ENCODE measurements around the gene EFCAB6.

The EFCAB6 gene

GRCh38 chr22:43831561-43832392 lies 19.7 kb upstream of the EFCAB6 start:
- FAIRE-seq = no peak
- DNase-seq (ENCODE audit: extremely low spot score, insufficient read length, low read depth) = no peak

DNA sequence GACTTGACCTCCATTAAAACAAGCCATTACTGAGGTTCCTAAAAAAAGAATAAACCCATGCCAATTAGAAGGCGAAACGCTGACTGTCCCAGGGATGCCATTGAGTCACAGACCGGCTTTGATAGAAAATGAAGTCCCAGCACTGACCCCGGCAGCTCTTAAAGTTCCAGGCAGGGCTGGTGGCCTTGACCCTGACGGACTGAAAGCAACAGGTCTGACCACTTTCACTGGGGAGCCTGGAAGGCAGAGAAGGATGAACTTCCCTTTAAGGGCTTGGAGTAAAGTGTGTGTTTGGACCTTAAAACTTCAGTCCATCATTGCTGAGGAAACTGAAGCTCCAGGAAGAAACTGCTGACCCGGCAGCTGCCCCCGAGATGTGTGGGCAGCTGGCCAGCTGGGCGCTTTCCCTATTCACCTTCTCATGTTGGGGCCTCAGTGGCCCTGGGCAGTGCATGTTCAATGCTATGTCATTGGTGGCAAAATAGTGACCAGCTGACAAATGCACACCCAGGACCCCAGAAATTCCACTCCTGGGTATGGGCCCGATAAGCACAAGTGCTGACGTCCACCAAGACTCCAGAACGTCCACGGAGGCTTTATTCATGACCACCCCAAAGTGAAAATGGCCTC lies 18.9 kb upstream of the EFCAB6 start:
- FAIRE-seq (no peak), DNase-seq (ENCODE audit: extremely low spot score, insufficient read length, low read depth) (no peak)

DNA sequence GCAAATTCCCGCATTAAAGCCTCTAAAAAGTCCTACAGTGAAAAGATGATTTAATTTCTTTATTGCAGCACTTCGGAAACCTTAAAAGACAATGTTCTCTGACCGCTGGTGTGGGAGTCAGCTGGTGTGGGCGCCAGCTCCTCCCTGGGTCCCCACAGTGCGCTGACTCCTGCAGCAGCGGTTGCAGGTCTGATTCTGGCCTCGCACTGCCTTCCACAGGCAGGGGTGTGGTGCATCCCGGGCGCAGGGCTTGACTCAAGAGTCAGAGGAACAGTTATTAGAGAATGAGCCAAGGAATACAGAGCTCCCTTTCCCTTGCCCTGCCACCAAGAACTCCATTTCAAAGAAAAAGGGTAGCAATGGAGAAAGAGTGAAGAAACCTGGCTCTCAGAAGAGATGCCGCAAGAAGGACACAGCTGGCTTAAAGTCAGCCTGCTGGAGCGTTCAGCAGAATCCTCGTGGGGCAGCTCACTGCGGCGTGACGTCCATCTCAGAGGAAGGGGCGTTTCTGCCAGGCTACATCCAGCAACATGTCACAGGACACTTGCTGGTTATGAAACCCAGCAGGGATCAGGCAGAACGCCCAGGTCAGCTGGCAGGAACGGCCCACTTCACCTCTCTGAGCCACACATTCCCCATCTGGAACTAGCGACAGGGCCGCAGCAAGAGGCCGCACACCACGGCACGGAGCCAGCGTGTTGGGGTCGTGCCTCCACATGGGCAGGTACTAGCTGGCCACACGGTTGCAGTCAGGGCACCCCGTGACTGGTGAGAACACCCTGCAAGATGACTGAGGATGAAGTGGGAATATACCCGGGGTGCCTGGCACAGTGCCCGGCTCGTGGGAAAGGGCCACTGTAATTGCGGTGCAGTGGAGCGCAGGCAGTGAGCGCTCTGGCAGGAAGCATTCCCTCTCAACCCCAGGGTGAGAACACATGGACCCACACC lies 18.1 kb upstream of the EFCAB6 start:
- FAIRE-seq = no peak
- DNase-seq (ENCODE audit: extremely low spot score, insufficient read length, low read depth) = no peak

DNA sequence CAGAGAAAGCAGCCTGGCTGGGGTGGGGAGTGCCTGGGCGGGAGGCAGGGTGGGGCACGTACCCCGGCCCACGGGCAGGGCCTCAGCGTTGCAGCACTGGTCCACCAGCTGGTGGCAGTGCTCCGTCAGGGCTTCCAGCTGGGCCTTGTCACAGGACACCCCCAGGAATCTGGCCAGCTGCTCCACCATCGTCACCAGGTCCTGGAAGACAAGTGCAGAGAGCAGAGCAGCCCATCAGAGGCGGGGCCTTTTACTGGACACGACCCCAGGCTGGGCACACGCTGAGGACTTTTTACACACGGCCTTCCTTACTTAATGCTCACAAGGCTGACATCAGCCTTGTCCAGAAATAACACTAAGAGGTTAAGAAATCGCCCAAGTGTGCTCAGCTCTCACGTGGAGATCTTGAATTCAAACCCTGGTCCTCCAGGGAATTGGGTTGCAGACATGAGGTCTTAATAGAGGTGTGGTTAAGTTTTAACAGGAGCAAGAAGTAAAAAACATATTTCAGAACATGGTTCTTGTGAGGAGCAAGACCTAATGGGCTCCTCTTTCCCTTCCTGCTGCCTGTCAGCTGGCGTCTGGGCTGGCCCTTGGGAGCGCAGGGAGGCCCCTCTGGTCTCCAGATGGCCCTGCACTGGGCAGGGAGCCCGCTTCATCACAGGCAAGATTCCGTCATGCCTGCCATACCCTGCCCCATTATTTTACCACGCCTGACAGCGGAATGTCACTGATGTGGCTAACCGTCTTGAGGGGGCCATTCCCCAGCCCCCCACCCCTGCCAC lies 17.1 kb upstream of the EFCAB6 start:
- DNase-seq (ENCODE audit: extremely low spot score, insufficient read length, low read depth) (no peak), FAIRE-seq (no peak)

- no peak for FAIRE-seq
- DNase-seq (ENCODE audit: extremely low spot score, insufficient read length, low read depth) = no peak
These were observed 16.6 kb upstream of the EFCAB6 start for GRCh38 chr22:43828725-43828997.

GRCh38 chr22:43827926-43828724 lies 16.0 kb upstream of the EFCAB6 start:
- no peak for DNase-seq (ENCODE audit: extremely low spot score, insufficient read length, low read depth)
- FAIRE-seq = no peak

DNA sequence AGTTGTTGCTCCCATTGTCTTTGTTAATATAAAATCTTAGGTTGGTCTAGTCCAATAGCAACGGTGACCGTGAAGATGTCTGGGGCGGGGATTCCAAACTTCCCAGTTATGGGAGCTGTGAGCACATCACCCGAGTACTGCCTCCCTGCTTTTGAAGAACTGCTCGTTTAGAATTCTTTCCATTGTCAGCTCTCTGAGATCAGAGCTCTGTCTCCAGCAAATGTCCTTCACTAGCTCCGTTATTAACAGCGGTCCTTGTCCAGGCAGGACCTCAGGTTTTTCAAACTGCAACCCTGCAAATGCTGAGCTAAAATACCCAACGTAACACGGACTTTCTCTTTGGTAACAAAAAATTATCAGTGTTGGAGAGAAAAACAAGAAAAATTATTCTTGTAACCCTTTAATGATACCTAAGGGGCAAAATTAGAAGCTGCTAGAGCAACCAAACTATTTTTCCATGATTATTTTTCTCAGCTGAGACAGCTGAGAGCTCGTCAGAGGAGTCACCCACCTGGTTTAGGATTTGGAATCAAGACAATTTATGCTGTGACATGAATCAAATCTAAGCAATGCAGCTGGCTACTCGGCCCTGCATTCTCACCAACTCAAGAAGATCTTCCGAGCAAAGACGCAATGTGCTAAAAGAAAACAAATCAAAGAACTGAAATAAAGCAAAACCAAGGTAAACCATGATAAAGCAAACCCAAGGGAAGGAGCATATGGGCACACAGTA lies 15.1 kb upstream of the EFCAB6 start:
- no peak for DNase-seq (ENCODE audit: extremely low spot score, insufficient read length, low read depth)
- no peak for FAIRE-seq

GRCh38 chr22:43826142-43827002 lies 14.3 kb upstream of the EFCAB6 start:
- DNase-seq (ENCODE audit: extremely low spot score, insufficient read length, low read depth) (no peak), FAIRE-seq (no peak)

GRCh38 chr22:43825651-43826050 lies 13.5 kb upstream of the EFCAB6 start:
- no peak for DNase-seq (ENCODE audit: extremely low spot score, insufficient read length, low read depth)
- no peak for FAIRE-seq

- DNase-seq (ENCODE audit: extremely low spot score, insufficient read length, low read depth) = no peak
- no peak for FAIRE-seq
These were observed 12.8 kb upstream of the EFCAB6 start for GRCh38 chr22:43824724-43825420.

DNA sequence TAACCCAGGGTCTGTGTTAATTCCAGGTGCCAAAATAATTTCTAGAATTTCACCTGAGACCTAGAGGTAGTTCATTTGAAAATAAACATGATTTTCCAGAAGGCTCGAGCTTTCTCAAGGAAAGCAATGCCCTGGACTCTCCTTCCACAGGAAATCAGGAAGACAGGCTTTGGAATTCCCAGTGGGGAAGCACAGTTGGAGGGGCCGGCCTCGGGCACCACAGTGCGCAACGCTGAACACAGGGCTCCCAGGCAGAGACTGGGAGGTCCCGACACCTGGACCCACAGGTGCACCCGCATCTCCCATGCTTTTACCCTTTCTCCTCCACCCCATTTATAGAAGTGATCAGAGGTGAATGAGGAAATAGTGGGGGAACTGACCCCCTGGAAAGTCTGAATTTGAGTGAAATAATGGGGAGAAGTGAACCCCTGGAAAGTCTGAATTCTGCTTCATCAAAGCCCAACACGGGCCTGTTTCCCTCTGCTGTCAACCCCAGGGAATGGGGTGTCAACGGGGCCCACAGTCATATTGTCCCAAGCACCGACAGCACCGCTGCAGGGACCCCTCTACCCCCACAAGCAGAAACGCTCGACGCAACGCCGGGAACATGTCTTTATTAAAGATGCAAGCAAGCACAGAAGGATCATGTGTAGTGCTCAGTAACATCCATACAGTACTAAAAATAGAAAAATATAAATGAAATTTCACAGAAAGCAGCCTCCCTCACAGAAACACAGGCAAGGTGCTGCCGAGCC lies 12.0 kb upstream of the EFCAB6 start:
- FAIRE-seq (no peak), DNase-seq (ENCODE audit: extremely low spot score, insufficient read length, low read depth) (no peak)

DNA sequence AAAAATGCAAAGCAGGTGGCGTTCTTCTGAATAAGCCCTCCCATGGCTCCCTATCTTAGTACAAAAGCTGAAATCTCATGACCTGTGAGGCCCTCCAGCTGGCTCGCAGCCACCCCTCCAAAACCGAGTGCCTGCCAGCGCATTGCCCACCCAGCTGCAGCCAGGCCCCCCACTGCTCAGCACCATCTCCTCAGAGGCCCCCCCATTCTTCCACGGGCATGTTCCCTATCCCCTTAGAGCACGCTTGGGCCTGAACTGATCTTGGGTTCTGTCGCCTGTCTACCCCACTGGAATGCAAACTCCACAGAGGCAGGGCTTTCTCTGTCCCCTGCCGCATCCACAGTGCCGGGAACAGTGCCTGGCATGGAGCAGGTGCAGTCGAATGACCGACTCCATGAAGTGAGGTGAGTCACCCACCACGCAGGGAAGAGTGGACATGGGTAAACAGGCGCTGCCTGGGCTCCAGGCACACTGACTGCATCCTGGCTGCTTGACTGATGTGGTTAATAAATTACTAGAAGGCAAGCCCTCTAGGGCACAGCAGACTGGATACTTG lies 11.3 kb upstream of the EFCAB6 start:
- FAIRE-seq (no peak), DNase-seq (ENCODE audit: extremely low spot score, insufficient read length, low read depth) (no peak)

- FAIRE-seq (no peak), DNase-seq (ENCODE audit: extremely low spot score, insufficient read length, low read depth) (no peak)
These were observed 9.7 kb upstream of the EFCAB6 start for GRCh38 chr22:43821606-43822425.

DNA sequence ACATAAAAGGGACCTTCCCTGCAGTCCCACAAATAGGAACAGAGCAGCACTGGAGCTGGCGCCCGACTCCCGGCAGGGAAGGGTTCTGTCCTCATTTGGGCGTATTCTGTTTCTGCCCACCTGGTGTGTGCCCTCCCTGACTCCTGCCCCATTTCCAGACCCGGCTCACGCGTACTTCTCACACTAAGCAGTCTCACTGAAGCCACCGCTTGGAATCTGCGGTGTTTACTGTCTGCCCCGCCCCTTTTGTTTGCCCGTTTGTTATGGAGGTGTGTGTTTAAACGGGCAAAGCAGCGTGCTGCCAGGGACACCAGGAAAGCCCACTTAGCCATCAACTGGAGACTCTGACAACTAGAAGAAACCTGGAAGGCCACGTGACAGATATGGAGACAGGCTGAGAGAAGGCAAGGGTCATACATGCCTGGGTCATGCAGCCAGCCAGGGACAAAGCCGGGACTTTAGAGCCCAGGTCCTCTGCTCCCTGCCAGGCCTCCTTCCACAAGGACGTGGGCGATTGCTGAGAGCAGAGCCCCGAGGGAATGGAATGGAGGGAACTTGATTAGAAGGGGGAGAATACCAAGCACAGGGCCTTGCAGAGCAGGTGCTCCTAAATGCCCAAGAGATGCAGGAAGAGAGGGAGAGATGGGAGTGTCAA lies 8.7 kb upstream of the EFCAB6 start:
- DNase-seq (ENCODE audit: extremely low spot score, insufficient read length, low read depth) (no peak), FAIRE-seq (no peak)

Measured in GM18507 (cell line).